HepG2 (cell line): ENCODE measurements around the gene POGK.

Source experiments
- CCAR2 ChIP-seq: fragments of 200-400 bp; formaldehyde crosslinking; optimal IDR thresholded peaks from 2 replicates; pipeline ENCODE3; 2018; ENCODE audit warnings: low read depth, mild to moderate bottlenecking, low read length, moderate library complexity
- SMC3 ChIP-seq: IDR thresholded peaks from 2 replicates; pipeline ENCODE4 v1.6.1; 2011; ENCODE audit warnings: low read length, improper control_type of control experiment

- no peak for TF ChIP-seq SMC3
- TF ChIP-seq CCAR2, result no peak
Observed at GRCh38 chr1:166843322-166843721, 4.0 kb downstream of the POGK start.
